Measurements from ENCODE around the gene GABRG3. TPM values are rescaled to one million over a fixed set of nuclear protein-coding genes. Genes with fewer than 3 reads are reported as not detected.

GABRG3 gene
- total RNA-seq, 1 donor from 2014 or later, result not detected

GRCh38 chr15:27065785-27066184, 94.8 kb downstream of the GABRG3 start:
- no peak for ATAC-seq

- no peak for ATAC-seq
These were observed 95.5 kb downstream of the GABRG3 start for GRCh38 chr15:27066446-27066845.

GRCh38 chr15:27067175-27067574, 96.2 kb downstream of the GABRG3 start:
- ATAC-seq, result no peak

GRCh38 chr15:27070841-27071240, 99.9 kb downstream of the GABRG3 start:
- ATAC-seq, result no peak

GRCh38 chr15:27074179-27074578, 103.2 kb downstream of the GABRG3 start:
- no peak for ATAC-seq

- ATAC-seq, result no peak
These were observed 106.8 kb downstream of the GABRG3 start for GRCh38 chr15:27077790-27078189.

- no peak for ATAC-seq
These were observed 110.9 kb downstream of the GABRG3 start for GRCh38 chr15:27081676-27082418.

- ATAC-seq, result no peak
These were observed 111.5 kb downstream of the GABRG3 start for GRCh38 chr15:27082526-27082925.

- no peak for ATAC-seq
These were observed 113.9 kb downstream of the GABRG3 start for GRCh38 chr15:27084844-27085243.

- ATAC-seq, result no peak
These were observed 115.2 kb downstream of the GABRG3 start for GRCh38 chr15:27086149-27086548.

- ATAC-seq, result no peak
These were observed 115.8 kb downstream of the GABRG3 start for GRCh38 chr15:27086805-27087204.

- no peak for ATAC-seq
These were observed 116.9 kb downstream of the GABRG3 start for GRCh38 chr15:27087651-27088583.

- ATAC-seq, result no peak
These were observed 117.7 kb downstream of the GABRG3 start for GRCh38 chr15:27088584-27089232.

GRCh38 chr15:27089233-27089586, 118.2 kb downstream of the GABRG3 start:
- ATAC-seq, result no peak

GRCh38 chr15:27089676-27090075, 118.7 kb downstream of the GABRG3 start:
- ATAC-seq, result no peak

GRCh38 chr15:27091270-27091940, 120.4 kb downstream of the GABRG3 start:
- ATAC-seq, result no peak

GRCh38 chr15:27092390-27092789, 121.4 kb downstream of the GABRG3 start:
- ATAC-seq, result no peak

- no peak for ATAC-seq
These were observed 123.3 kb downstream of the GABRG3 start for GRCh38 chr15:27094235-27094634.

GRCh38 chr15:27095886-27096624, 125.1 kb downstream of the GABRG3 start:
- no peak for ATAC-seq

- ATAC-seq, result no peak
These were observed 126.5 kb downstream of the GABRG3 start for GRCh38 chr15:27097506-27097905.

GRCh38 chr15:27101982-27102381, 131.0 kb downstream of the GABRG3 start:
- no peak for ATAC-seq

GRCh38 chr15:27111323-27111722, 140.3 kb downstream of the GABRG3 start:
- ATAC-seq, result no peak

All from esophagus mucosa (tissue), 1 donor.